NCI-H2196 treated with DMSO at 0.1 percent for 48 hours (cell line): Measurements from ENCODE around the gene IFITM10.

Experiments
- DNase-seq: peaks from one replicate; lab custom pipeline; 2025; ENCODE audit not compliant: unreplicated experiment; lab: John Stamatoyannopoulos, UW

IFITM10 gene

DNA sequence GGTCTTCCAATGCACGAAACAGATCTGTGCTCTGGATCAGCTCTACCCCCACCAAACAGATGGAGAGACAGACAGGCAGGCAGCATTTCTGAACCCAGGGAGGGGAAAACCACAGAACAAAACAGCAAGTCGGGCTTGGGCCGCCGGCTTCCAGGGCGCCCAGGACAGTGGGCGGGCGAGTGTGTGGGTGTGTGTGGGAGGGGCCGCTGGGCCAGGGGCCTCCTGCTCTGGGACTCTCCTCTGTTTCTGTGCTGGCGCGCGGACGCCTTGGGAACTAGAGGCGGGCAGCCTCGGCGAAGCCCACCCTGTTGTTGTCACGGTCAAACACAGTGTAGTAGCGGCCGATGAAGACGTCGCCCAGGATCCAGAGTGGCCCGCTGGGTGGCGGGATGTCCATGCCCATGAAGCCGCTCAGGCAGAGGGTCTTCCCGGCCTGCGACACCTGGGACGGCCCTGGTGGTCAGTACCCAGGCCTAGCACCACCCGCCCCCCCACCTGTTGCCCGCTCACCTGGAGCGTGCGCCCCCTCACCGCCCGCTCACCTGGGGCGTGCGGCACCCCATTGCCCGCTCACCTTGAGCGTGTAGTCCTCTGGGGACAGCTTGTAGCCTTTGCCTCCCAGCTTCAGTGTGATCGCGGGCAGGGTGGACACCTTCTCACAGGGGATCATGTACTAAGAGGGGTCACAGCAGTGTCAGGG is 3.0 kb upstream of the IFITM10 start:
- no peak for DNase-seq

DNA sequence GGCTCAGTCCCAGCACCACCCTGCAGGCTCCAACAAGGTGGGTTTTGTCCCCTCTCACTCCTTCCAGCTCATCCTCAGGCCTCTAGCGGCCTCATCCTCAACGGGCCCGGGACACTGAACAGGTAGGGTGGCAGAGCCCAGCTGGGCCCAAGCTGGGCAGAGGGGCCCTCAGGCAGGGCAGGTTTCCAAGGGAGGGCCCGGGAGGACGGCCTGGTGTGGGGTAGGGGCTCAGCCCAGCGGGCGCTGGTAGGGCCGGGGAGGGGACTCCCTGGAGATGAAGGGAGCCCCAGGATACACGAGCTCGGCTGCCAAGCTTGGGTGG is 2.5 kb upstream of the IFITM10 start:
- no peak for DNase-seq

DNA sequence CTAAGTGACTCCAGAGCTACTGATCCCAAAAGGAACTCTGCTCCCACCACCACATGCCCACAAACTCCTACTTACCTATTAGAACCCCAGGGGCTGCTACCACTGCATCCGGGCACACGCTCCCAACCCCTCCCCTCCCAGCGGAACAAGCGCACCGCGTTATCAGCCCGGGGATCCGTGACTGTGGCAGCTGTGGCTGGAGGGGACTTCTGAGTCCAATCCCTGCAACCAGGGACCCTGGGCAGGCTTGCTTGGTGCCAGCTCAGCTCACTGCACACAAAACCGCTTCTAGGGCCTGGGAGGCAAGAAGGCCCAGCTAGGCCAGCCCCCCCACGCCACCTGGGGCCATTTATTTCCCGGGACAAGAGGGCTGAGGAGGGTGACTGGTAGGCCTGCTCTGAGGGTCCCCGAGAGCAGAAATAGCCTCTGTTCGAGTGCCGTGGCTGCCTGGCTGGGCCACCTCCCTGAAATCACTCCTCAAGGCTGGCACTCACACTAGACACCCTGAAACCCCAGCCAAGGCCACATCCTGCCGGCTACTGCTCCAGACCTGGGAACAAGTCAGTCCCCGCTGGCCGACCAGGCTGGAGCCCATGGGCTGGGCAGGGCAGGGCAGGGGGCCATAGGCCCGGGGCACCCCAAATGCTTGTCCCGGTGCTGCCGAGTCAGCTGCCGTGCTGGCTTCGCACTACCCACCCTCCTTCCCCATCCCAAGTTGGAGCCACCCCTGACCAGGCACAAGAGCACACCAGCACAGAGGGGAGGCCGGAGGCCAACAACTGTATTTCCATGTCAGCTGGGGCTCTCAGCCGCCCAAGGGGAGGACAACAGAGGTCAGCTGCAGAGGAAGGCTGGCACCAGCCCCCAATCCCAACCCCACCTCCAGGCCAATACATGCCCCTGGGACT is 1.9 kb upstream of the IFITM10 start:
- DNase-seq, result no peak

DNA sequence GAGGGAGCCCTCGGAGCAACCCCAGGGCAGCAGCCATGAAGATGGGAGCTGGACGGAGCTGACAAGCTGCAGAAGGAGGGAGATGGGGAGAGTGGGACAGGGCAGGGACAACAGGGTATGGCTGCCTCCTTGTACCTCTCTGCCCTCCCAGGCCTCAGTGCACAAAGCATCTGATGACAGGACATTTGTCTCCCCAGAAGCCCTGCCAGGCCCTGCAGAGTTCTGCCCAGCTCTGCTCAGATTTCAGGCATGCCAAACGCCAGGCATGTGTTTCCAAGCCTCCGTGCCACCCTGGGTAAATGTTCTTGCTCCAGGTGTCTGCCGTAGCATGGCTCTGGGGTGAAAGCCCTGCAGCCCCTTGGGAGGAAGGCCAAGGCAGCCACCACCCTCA is 1.1 kb upstream of the IFITM10 start:
- DNase-seq, result no peak

DNA sequence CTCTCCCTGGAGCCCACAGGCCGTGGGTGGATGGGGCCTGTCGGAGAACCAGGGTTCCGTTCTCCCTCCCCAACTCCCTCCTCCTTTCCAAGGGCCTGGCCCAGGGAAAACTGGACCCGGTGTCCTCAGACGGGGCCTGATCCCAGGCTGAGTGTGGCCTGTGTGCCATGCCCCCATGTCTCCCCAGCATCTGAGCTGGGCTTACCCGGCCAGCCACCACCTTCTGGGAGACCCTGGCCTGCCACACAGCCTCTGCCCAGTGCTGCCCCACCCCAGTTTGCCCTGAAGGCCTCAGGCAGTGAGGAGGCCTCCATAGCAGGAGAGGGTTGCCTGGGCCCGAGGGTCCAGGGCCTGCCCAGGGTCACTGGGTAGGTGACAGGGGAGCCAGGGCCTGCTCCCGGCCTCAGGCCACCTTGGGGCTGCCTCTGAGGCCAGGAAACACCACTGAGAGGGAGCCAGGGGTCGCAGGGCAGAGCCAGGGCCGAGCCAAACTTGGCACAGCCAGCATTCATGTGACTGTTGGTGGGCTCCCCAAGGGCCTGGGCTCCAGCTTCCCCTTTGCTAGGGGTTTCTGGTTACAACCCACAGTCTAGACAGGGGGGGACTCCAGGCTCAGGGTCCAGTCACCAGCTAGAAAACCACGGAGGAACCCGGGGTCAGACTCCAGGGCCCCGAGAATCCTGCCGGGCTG is 590 bp upstream of the IFITM10 start:
- no peak for DNase-seq

DNA sequence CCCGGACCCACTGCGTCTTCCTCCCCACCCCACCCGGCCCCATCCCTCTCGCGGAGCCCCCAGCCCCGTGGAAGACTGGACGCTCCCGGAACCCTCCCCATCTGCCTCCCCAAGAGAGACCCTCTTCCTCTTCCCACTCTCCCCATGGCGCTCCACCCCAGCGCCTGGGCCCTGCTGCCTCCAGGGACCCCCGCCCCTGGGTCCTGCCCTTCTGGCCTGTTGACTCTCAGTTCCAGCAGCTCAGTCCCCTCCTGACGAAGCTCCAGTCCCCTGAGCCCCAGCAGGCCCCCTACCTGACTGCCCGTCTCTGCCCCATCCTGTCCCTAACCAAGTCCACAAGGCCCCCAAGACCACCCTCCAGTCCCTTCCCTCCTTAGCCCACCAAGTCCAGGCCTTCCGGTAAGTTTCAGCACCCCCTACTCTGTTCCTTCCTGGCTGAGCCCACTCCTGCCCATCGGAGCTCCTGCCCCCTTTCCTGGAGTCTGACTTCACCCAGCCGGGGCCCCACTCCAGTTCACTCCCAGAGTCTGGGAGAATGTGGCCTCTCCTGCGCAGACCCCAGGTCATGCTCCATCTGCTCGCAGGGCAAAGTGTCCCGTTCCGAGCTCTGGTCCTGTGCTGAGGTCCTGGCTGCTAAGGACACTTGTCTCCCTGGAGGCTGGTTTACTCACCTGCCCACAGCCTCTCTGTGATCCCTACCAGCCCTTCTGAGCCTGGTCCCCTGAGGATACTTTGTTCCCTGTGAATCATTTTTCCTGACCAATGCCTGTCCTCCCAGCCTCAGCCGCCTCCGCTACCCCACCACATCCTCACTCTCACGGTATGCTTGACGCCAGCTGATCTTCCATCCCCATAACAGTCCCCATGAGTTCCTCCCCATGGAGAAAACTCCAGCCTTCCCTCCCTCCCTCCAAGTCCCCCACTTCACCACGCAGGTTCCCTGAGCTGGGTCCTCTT is 722 bp downstream of the IFITM10 start:
- DNase-seq, result no peak

DNA sequence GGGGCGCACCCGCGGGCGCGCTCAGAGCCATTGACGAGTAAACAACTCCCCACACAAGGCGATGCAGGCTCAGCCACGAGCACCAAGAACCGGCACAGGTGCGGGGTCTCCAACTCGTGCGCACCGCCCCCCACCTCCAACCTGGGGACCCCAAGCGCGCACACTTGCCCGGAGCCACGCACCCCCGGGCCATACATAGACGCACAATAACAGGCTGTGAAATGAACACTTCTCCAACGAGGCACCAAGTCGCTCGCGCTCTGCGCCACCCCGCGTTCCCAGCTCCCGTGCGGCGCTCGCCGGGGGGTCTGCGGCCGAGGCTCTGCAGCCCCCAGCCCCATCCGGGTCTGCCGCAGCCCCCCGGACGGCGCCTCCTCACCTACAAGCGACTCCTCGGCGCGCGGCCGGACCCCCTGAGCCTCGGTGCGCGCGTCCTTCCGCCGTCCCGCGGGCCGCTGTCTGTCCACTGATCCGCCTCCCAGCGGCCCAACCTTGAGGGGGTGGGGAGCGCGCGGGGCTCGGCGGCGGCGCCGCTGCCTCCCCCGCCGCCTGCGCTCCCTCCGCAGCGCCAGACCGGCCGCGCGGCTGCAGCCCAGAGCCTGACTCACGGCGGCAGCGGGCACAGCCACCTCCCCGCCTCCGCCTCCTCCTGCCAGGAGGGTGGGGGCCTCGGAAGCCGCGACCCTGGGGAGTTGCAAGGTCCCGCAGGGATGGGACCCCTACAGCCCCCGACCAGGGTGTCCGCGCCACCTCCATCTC is 1.6 kb downstream of the IFITM10 start:
- DNase-seq, result no peak

DNA sequence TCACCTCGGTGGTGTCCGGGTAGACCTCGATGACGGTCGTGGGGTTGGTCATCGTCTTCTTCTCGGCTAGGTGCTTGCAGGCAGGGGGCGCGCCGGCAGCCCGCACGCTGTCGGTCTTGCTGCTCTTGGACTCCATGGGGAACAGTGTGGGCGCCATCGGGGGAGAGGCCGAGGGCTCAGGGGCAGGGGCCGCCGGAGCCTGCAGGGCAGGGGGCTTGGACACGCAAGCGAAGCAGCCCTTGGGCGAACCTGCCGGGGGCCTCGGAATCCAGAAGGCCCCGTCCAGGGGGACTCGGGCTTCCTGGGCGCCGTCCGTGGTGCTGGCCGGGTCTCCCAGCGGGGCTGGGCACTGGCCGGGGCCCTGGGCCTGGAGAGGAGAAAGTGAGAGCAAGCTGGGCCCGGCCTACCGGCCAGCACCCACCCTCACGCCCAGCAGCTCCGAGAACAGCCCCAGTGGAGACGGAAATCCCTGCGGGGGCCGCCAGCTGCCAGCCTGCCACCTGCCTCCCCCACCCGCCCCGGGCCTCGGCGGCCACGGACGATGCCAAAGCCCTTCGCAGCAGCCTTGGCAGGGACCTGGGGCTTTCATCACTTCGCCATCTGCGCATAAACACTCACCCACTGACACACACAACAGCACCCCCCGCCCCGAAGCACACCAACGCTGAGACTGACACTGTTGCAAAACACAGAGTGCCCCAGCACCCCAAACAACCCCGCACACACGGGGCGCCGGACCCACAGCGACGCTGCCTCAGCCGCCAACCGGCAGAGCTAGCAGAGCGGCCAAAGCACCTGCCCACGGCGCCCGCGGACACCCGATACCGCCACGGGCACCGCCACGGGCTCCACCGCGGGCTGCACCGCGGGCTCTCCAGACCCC is 2.4 kb downstream of the IFITM10 start:
- DNase-seq, result no peak

DNA sequence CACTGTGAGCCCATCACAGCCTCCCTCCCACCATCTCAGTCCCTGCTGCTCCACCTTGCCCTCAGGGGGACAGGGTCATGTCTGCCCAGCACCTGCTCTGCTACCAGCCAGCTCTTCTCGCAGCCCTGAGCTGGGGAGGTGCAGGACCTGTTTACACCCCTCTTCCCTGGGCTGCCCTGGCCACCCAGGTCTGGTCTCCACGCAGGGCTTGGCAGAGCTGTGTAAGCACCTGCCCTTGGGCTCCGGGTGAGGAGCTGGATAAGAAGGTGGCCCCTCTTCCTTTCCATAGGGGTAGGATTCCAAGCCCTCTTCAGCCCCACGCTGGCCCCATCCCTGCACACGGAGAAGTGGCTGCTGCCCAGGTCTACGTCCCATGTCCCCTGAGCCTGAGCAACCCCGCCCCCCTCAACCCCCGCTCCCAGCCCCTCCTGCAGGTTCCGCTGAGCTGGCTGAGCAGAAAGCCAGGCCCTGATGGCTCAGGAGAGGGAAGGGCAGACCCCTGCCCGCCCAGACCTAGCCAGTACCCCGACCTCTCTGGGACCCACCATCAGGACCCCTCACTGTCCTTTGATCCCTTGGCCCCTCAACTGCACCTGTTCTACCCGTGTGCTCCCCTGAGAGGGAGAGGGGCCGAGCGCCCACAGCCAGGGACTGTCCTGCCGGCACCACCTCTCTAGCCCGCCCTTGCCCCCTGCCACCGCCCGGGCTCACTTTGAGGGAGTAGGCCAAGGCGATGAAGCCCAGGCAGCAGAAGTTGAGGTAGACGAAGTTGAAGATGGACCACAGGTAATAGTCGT is 3.2 kb downstream of the IFITM10 start:
- no peak for DNase-seq

DNA sequence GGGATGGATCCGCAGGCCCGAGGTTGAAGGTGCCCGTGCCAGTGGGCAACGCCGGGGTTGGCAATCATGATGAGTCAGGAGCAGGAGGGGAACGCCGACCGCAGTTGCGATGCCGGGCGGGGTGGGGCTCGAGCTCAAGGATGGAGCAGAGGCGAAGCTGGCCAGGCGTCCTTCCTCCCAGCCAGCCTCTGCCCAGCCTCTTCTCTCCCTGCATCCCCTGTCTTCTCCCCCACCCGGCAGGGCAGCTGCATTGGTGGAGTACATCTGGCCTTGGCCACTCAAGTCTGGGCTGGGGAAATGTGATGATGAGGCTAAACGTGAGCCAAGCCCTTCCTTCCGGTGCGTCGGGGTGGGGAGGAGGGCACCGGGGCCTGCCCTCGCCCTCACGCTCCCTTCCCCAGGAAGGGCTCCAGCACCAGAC is 3.9 kb downstream of the IFITM10 start:
- DNase-seq, result peak; percentile 71

DNA sequence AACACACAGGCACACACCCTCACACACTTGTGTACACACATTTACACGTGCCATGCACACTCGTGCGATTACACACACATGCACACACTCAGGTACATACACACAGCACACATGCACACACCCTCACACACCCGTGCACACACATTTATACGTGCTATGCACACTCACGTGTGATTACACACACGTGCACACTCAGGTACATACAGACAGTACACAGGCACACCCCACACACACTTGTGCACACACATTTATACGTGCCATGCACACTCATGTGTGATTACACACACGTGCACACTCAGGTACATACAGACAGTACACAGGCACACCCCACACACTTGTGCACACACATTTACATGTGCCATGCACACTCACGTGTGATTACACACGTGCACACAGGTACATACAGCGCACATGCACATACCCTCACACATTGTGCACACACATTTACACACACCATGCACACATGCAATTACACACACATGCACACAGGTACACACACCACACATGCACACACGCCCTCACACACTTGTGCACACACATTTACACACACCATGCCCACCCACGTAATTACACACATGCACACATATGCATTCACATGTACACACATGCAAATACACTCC is 4.6 kb downstream of the IFITM10 start:
- DNase-seq, result no peak

DNA sequence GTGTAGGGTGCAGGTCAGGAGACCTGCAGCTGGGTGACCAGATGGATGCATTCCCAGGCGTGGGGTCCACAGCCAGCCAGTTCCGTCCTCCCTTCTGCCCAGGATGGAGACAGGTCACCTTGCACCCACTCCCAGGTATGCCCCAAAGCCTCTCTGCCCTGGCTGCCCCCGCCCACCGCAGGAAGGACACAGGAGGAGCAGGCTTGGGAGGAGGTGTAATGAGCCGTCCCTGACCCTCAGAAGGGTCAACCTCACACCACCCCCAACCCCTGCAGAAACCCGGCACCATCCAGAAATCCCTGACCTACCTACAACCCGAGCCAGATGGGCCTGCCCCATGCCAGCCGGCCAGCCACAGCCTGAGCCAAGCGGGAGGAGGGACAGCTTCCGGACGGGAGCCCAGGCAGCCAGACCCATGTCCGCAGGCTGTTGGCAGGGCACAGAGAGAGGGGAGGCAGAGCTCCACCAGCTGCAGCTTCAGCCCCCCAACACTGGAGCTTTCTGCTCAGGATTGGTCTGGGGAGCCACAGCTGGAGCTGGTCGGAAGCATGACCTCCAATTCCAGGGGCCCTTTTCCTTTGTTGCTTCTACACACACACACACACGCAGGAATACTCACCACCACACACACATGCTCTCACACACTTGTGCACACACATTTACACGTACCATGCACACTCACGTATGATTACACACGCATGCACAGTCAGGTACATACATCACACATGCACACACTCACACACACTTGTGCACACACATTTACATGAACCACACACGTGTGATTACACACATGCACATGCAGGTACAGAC is 5.3 kb downstream of the IFITM10 start:
- no peak for DNase-seq

DNA sequence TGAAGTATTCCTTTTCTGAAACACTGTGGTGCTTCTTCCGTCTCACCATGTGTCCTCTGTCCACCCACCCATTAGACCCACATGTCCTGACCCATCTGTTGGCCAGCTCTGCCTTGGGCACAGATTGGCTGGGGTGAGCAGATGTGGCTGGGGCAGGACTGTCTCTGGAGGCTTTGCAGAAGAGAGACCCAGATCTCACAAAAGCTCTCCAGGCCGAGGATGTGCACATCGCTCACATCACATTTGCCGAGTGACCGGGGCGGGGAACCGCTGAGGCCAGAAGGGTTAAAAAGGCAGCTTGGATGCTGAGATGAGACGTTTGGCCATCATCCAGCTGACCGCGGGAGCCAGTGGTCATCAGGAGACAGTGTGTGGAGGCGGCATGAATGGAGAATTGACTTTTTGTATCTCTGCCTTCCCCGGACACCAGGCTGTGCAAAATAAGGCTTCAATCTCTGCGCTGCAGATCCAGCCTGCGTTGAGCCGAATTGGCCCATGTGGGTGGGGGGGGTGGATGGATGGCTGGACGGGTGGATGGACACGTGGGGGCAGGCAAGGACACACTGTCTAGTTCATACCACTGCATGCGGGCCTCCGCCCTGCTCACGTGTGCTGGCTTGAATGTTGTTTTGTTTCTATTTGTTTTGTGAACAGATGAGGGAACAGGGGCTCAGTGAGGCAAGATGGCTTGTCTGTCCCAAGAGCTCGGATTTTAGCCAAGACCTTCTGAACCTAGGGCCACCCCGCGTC is 6.1 kb downstream of the IFITM10 start:
- DNase-seq, result no peak

DNA sequence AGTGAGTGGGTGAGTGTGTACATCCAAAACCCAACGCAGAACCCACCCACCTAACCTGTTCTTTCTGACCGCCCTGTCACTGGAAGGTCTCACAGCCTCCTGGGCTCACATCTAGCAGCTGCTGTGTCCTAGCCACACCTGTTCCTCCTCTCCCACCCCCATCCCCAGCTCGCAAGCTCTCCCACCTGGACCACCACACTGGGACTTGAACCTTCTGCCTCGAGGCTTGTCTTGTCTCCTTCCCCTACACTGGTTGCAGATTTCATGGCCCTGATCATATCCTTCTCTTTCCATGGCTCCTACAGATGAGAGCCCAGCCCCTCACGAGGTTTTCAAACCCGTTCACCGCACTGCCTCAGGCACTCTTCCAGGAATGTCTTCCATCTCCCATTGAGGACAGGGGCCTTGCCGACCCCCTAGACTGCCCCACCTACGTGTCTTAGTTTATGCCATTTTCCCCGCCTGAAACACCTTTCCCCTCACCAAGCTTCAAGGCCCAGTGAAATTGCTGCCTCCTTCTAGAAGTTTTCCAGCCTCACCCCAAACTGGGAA is 6.7 kb downstream of the IFITM10 start:
- DNase-seq, result no peak

DNA sequence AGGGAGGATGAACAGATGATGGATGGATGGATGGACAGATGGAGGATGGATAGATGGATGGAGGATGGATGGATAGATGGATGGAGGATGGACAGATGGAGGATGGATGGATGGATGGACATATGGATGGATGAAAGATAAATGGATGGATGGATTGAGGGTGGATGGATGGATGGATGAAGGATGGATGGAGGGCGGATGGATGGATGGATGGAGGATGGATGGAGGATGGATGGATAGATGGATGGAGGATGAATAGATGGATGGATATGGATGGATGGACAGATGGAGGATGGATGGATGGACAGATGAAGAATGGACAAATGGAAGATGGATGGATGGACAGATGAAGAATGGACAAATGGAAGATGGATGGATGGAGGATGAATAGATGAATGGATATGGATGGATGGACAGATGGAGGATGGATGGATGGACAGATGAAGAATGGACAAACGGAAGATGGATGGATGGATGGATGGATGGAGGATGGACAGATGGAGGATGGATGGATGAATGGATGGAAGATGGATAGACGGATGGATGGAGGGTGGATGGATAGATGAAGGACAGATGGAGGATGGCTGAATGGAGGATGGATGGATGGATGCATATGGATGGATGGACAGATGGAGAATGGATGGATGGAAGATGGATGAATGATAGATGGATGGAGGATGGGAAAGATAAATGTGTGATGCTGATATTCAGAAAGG is 7.4 kb downstream of the IFITM10 start:
- DNase-seq, result no peak
